Parathyroid adenoma (tissue), 2 donors: ENCODE results near the gene SBK1.

Source experiments
- H2AFZ ChIP-seq: fragments of 300-600 bp; sonication (generic); one replicate; pipeline ENCODE4 v1.7.0; 2017; ENCODE audit warnings: antibody characterized with exemption, mild to moderate bottlenecking
- H3K27ac ChIP-seq: fragments of 300-600 bp; sonication (generic); one replicate; pipeline ENCODE4 v1.7.0; 2017
- H3K27me3 ChIP-seq: fragments of 300-600 bp; sonication (generic); one replicate; pipeline ENCODE4 v1.7.0; 2017; ENCODE audit warnings: low read length; ENCODE audit not compliant: control insufficient read depth, insufficient read depth
- H3K36me3 ChIP-seq: fragments of 300-600 bp; sonication (generic); one replicate; pipeline ENCODE4 v1.7.0; 2017; ENCODE audit warnings: low read length; ENCODE audit not compliant: control insufficient read depth, insufficient read depth
- H3K4me1 ChIP-seq: fragments of 300-600 bp; sonication (generic); one replicate; pipeline ENCODE4 v1.7.0; 2017; ENCODE audit warnings: control low read depth
- H3K4me2 ChIP-seq: fragments of 300-600 bp; sonication (generic); one replicate; pipeline ENCODE4 v1.7.0; 2017; ENCODE audit warnings: low read length
- H3K4me3 ChIP-seq: fragments of 300-600 bp; sonication (generic); one replicate; pipeline ENCODE4 v1.7.0; 2017; ENCODE audit warnings: low read depth, low read length
- H3K79me2 ChIP-seq: fragments of 300-600 bp; sonication (generic); one replicate; pipeline ENCODE4 v1.7.0; 2017; ENCODE audit warnings: control low read depth
- H3K9ac ChIP-seq: fragments of 300-600 bp; sonication (generic); one replicate; pipeline ENCODE4 v1.7.0; 2017; ENCODE audit warnings: mild to moderate bottlenecking
- H3K9me3 ChIP-seq: fragments of 300-600 bp; sonication (generic); one replicate; pipeline ENCODE4 v1.7.0; 2017; ENCODE audit warnings: low read length; ENCODE audit not compliant: control insufficient read depth
- TF ChIP-seq, protein P1 (sequence below): fragments of 300-600 bp; sonication (generic); IDR thresholded peaks from one replicate; pipeline ENCODE4 v1.7.0; 2017; ENCODE audit warnings: antibody characterized with exemption, mild to moderate bottlenecking
- donor health status: primary hyperparathyroidism.

SBK1 gene

DNA sequence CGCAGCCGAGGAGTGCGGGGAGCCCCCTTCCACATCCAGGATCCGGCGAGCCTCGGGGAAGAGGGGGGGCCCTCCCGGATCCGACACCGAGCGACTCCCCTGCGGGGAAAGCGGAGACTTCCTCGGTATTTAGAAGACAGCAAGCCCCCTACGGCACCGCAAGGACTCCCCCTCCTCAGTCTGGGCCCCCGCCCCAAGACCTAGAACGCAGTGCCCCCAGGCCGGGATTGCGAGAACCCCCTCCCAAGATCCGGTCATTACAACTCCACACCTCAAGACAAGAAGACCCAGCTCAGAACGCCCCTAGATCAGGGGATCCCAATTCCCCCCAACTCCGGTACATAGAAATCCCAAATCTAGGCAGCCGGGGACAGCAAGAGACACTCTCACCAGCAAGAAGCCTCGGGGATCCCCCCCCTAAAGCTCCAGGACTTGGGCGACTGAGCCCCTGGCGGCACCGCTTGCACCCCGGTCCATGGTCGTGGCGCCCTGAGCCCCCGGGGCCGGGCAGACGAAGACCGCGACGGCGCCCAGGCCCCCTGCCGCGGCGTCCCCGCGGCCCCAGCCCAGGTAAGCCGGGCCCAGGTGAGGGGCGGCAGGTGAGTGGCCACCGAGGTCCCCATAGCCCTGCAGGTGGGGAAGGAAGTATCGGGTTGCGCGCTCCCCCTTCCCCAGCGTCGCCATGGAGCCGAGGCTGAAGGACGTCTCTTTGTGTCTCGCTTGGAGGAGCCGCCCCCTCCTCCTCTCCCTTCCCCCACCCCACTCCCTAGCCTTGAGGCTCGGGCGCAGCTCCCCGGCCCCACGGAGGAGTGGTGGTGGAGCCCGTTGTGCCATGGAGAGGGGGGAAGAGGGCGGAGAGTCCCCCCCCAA, 641 bp downstream of the SBK1 start:
- H3K36me3 ChIP-seq = no peaks in the 10 kb centered on the region
- peak overlapping the region; percentile 72 for H3K4me3 ChIP-seq
- H3K4me1 ChIP-seq = peaks cover 6% of the 10 kb centered on the region
- H3K9ac ChIP-seq = peak overlapping the region; percentile 83
- H2AFZ ChIP-seq = peak overlapping the region; percentile 90
- no peaks in the 10 kb centered on the region for H3K27me3 ChIP-seq
- TF ChIP-seq, protein P1, sequence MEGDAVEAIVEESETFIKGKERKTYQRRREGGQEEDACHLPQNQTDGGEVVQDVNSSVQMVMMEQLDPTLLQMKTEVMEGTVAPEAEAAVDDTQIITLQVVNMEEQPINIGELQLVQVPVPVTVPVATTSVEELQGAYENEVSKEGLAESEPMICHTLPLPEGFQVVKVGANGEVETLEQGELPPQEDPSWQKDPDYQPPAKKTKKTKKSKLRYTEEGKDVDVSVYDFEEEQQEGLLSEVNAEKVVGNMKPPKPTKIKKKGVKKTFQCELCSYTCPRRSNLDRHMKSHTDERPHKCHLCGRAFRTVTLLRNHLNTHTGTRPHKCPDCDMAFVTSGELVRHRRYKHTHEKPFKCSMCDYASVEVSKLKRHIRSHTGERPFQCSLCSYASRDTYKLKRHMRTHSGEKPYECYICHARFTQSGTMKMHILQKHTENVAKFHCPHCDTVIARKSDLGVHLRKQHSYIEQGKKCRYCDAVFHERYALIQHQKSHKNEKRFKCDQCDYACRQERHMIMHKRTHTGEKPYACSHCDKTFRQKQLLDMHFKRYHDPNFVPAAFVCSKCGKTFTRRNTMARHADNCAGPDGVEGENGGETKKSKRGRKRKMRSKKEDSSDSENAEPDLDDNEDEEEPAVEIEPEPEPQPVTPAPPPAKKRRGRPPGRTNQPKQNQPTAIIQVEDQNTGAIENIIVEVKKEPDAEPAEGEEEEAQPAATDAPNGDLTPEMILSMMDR = no peak
- peak overlapping the region; percentile 92 for H3K4me2 ChIP-seq
- H3K9me3 ChIP-seq = no peaks in the 10 kb centered on the region
- H3K27ac ChIP-seq = no peak overlapping the region
- H3K79me2 ChIP-seq = no peaks in the 10 kb centered on the region

GRCh38 chr16:28293601-28293960, 1.3 kb downstream of the SBK1 start:
- peaks cover 6% of the 10 kb centered on the region for H3K4me1 ChIP-seq
- H3K9me3 ChIP-seq = no peaks in the 10 kb centered on the region
- H3K4me3 ChIP-seq = peak overlapping the region; percentile 72

GRCh38 chr16:28294201-28294600, 1.9 kb downstream of the SBK1 start:
- H3K27ac ChIP-seq = no peak overlapping the region
- peaks cover 6% of the 10 kb centered on the region for H3K4me1 ChIP-seq
- no peaks in the 10 kb centered on the region for H3K36me3 ChIP-seq
- no peak overlapping the region for H2AFZ ChIP-seq
- no peaks in the 10 kb centered on the region for H3K27me3 ChIP-seq
- TF ChIP-seq, protein P1 = no peak
- no peak overlapping the region for H3K9ac ChIP-seq
- H3K4me3 ChIP-seq = no peak overlapping the region
- H3K79me2 ChIP-seq = no peaks in the 10 kb centered on the region
- H3K9me3 ChIP-seq = no peaks in the 10 kb centered on the region
- H3K4me2 ChIP-seq = no peak overlapping the region

More at GRCh38 chr16:28293601-28293960, 1.3 kb downstream of the SBK1 start:
- no peaks in the 10 kb centered on the region for H3K36me3 ChIP-seq
- H3K27me3 ChIP-seq = no peaks in the 10 kb centered on the region
- H2AFZ ChIP-seq = peak overlapping the region; percentile 90
- H3K27ac ChIP-seq = no peak overlapping the region
- no peaks in the 10 kb centered on the region for H3K79me2 ChIP-seq
- TF ChIP-seq, protein P1 = no peak
- H3K9ac ChIP-seq = no peak overlapping the region
- H3K4me2 ChIP-seq = peak overlapping the region; percentile 92

DNA sequence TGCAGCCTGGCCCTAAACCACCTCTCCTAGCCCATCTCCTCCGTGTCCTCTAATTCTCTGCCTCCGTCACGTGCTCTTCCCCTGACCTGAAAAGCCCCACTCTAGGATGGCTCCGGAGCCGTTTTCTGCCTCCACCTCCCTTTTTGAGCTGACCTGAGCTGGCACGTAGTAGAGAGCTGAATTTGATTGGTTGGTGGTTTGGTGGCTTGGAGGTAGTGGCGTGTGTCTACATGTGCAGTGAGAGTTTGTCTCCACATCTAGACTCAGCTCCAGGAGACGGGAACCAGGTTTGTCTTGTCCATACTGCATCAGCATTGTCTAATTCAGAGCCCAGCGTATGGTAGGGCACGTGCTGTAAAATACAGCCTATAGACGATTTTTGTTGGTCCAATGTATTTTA, 3.0 kb downstream of the SBK1 start:
- Histone ChIP-seq H3K9ac (no peak overlapping the region), H3K9me3 (no peaks in the 10 kb centered on the region), H3K79me2 (no peaks in the 10 kb centered on the region), H3K4me2 (no peak overlapping the region), H3K36me3 (no peaks in the 10 kb centered on the region), H3K4me1 (peaks cover 6% of the 10 kb centered on the region), H3K4me3 (no peak overlapping the region), H2AFZ (no peak overlapping the region), H3K27me3 (no peaks in the 10 kb centered on the region), H3K27ac (no peak overlapping the region)
- TF ChIP-seq, protein P1 = no peak

DNA sequence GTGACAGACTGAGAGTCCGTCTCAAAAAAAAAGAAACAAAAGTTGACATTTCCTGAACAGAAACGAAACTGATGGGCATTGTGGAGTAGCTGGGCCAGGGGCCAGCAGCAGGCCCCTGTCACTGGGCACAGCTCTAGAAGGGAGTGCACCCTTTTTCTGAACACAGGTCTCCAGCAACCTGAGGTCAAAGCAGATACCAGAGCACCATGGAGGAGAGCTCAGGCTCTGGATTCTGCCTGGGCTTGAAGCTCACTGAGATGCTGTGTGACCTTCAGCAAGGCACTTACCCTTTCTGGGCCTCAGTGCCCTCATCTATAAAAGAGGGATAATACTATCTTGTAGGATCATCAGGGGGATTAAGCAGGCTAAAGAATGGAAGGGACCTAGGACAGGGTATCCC, 5.0 kb downstream of the SBK1 start:
- H3K36me3 ChIP-seq = no peaks in the 10 kb centered on the region
- no peak overlapping the region for H2AFZ ChIP-seq
- H3K4me2 ChIP-seq = no peak overlapping the region
- H3K9ac ChIP-seq = no peak overlapping the region
- no peak overlapping the region for H3K27ac ChIP-seq
- H3K4me3 ChIP-seq = no peak overlapping the region
- no peaks in the 10 kb centered on the region for H3K9me3 ChIP-seq
- no peaks in the 10 kb centered on the region for H3K27me3 ChIP-seq
- H3K79me2 ChIP-seq = no peaks in the 10 kb centered on the region
- TF ChIP-seq, protein P1 = no peak
- H3K4me1 ChIP-seq = peaks cover 2% of the 10 kb centered on the region
